Measurements from ENCODE around the gene SLC12A9. TPM values are rescaled to one million over a fixed set of nuclear protein-coding genes. Genes with fewer than 3 reads are reported as not detected.
"Not testable (repeated sequence)": the region's sequence is repeated elsewhere in the genome, so short reads cannot be mapped to it uniquely, and the experiment has no call there.

SLC12A9 gene
- total RNA-seq, 1 donor, result 19.5 TPM

- DNase-seq (ENCODE audit: insufficient read length, low spot score, missing footprints), result no peak
- no peak overlapping the region for H2AFZ ChIP-seq (ENCODE audit: low read length)
- TF ChIP-seq CTCF (IDR thresholded peaks at IDR 0.05; ENCODE audit: extremely low read depth, low read depth, low read length), result no peak
- H3K4me1 ChIP-seq (ENCODE audit: insufficient read depth, low read length), result peaks cover 4% of the 10 kb centered on the region
- H3K4me3 ChIP-seq (ENCODE audit: insufficient read depth, low read length), result no peak overlapping the region
- H3K4me2 ChIP-seq (ENCODE audit: insufficient read depth, low read length), result no peak overlapping the region
- no peaks in the 10 kb centered on the region for H3K36me3 ChIP-seq (ENCODE audit: insufficient read depth, low read length)
- H3K27me3 ChIP-seq (ENCODE audit: insufficient read depth, low read length), result no peaks in the 10 kb centered on the region
- H4K20me1 ChIP-seq (ENCODE audit: insufficient read depth, low read length), result no peaks in the 10 kb centered on the region
- no peaks in the 10 kb centered on the region for H3K79me2 ChIP-seq (ENCODE audit: insufficient read depth, low read length)
- H3K27ac ChIP-seq (ENCODE audit: low read depth, low read length), result no peak overlapping the region
- no peaks in the 10 kb centered on the region for H3K9me3 ChIP-seq (ENCODE audit: low read depth, low read length)
Observed at GRCh38 chr7:100847360-100847759, 5.2 kb upstream of the SLC12A9 start.

GRCh38 chr7:100854146-100854895 lies 1.8 kb downstream of the SLC12A9 start:
- DNase-seq (ENCODE audit: insufficient read length, low spot score, missing footprints), result no peak
- no peak overlapping the region for H3K27ac ChIP-seq (ENCODE audit: low read depth, low read length)
- no peak overlapping the region for H3K4me2 ChIP-seq (ENCODE audit: insufficient read depth, low read length)
- H4K20me1 ChIP-seq (ENCODE audit: insufficient read depth, low read length), result no peaks in the 10 kb centered on the region
- H3K9me3 ChIP-seq (ENCODE audit: low read depth, low read length), result no peaks in the 10 kb centered on the region
- H3K36me3 ChIP-seq (ENCODE audit: insufficient read depth, low read length), result peaks cover 3% of the 10 kb centered on the region
- peaks cover 7% of the 10 kb centered on the region for H3K79me2 ChIP-seq (ENCODE audit: insufficient read depth, low read length)
- no peaks in the 10 kb centered on the region for H3K27me3 ChIP-seq (ENCODE audit: insufficient read depth, low read length)
- no peak overlapping the region for H2AFZ ChIP-seq (ENCODE audit: low read length)
- peaks cover 10% of the 10 kb centered on the region for H3K4me1 ChIP-seq (ENCODE audit: insufficient read depth, low read length)
- H3K4me3 ChIP-seq (ENCODE audit: insufficient read depth, low read length), result no peak overlapping the region
- no peak for TF ChIP-seq CTCF (IDR thresholded peaks at IDR 0.05; ENCODE audit: extremely low read depth, low read depth, low read length)

GRCh38 chr7:100854899-100855298 lies 2.4 kb downstream of the SLC12A9 start:
- H3K79me2 ChIP-seq (ENCODE audit: insufficient read depth, low read length); H3K36me3 ChIP-seq (ENCODE audit: insufficient read depth, low read length); DNase-seq (ENCODE audit: insufficient read length, low spot score, missing footprints); H3K27ac ChIP-seq (ENCODE audit: low read depth, low read length); H2AFZ ChIP-seq (ENCODE audit: low read length); H3K4me3 ChIP-seq (ENCODE audit: insufficient read depth, low read length); H4K20me1 ChIP-seq (ENCODE audit: insufficient read depth, low read length); H3K9me3 ChIP-seq (ENCODE audit: low read depth, low read length); H3K4me2 ChIP-seq (ENCODE audit: insufficient read depth, low read length); H3K27me3 ChIP-seq (ENCODE audit: insufficient read depth, low read length): not testable (repeated sequence)
- peaks cover 10% of the 10 kb centered on the region for H3K4me1 ChIP-seq (ENCODE audit: insufficient read depth, low read length)

GRCh38 chr7:100855515-100855914 lies 3.0 kb downstream of the SLC12A9 start:
- no peak overlapping the region for H3K27ac ChIP-seq (ENCODE audit: low read depth, low read length)
- no peak for TF ChIP-seq CTCF (IDR thresholded peaks at IDR 0.05; ENCODE audit: extremely low read depth, low read depth, low read length)
- no peaks in the 10 kb centered on the region for H3K27me3 ChIP-seq (ENCODE audit: insufficient read depth, low read length)
- H4K20me1 ChIP-seq (ENCODE audit: insufficient read depth, low read length), result no peaks in the 10 kb centered on the region
- H2AFZ ChIP-seq (ENCODE audit: low read length), result no peak overlapping the region
- peaks cover 8% of the 10 kb centered on the region for H3K36me3 ChIP-seq (ENCODE audit: insufficient read depth, low read length)
- peaks cover 10% of the 10 kb centered on the region for H3K4me1 ChIP-seq (ENCODE audit: insufficient read depth, low read length)
- peaks cover 7% of the 10 kb centered on the region for H3K79me2 ChIP-seq (ENCODE audit: insufficient read depth, low read length)
- no peak overlapping the region for H3K4me2 ChIP-seq (ENCODE audit: insufficient read depth, low read length)
- H3K9me3 ChIP-seq (ENCODE audit: low read depth, low read length), result no peaks in the 10 kb centered on the region
- DNase-seq (ENCODE audit: insufficient read length, low spot score, missing footprints), result no peak
- H3K4me3 ChIP-seq (ENCODE audit: insufficient read depth, low read length), result no peak overlapping the region

Data from osteoblast (primary cell).